Stimulated activated CD8-positive, alpha-beta memory T cell treated with anti-CD3 and anti-CD28 coated beads, Interleukin-12 subunit alpha, Interleukin-12 subunit beta, amount 100 ng/mL, for 4 hours (primary cell): ENCODE data around the gene MVK.

Source experiments
- DNase-seq: peaks from one replicate; pipeline ENCODE4 v3.0.0-alpha.2; 2020; ENCODE audit warnings: low read depth

MVK gene

GRCh38 chr12:109545826-109546225, 27.8 kb upstream of the MVK start:
- DNase-seq, result no peak

- DNase-seq, result no peak
Measured at GRCh38 chr12:109547286-109547685, 26.3 kb upstream of the MVK start.

- no peak for DNase-seq
Measured at GRCh38 chr12:109548258-109548657, 25.3 kb upstream of the MVK start.

GRCh38 chr12:109549613-109550270, 23.9 kb upstream of the MVK start:
- no peak for DNase-seq

- no peak for DNase-seq
Measured at GRCh38 chr12:109550281-109550680, 23.3 kb upstream of the MVK start.

- no peak for DNase-seq
Measured at GRCh38 chr12:109551108-109551507, 22.5 kb upstream of the MVK start.

- no peak for DNase-seq
Measured at GRCh38 chr12:109552971-109553370, 20.6 kb upstream of the MVK start.

- DNase-seq, result no peak
Measured at GRCh38 chr12:109553483-109553882, 20.1 kb upstream of the MVK start.

- DNase-seq, result no peak
Measured at GRCh38 chr12:109553906-109554500, 19.6 kb upstream of the MVK start.

- DNase-seq, result no peak
Measured at GRCh38 chr12:109554761-109555160, 18.8 kb upstream of the MVK start.

GRCh38 chr12:109555431-109556315, 17.9 kb upstream of the MVK start:
- no peak for DNase-seq

- no peak for DNase-seq
Measured at GRCh38 chr12:109557200-109557599, 16.4 kb upstream of the MVK start.

GRCh38 chr12:109557805-109558204, 15.8 kb upstream of the MVK start:
- DNase-seq, result no peak

GRCh38 chr12:109558374-109559199, 15.0 kb upstream of the MVK start:
- no peak for DNase-seq

- no peak for DNase-seq
Measured at GRCh38 chr12:109559200-109559505, 14.4 kb upstream of the MVK start.

GRCh38 chr12:109559601-109560000, 14.0 kb upstream of the MVK start:
- no peak for DNase-seq

- no peak for DNase-seq
Measured at GRCh38 chr12:109560867-109561710, 12.5 kb upstream of the MVK start.

GRCh38 chr12:109561711-109562030, 11.9 kb upstream of the MVK start:
- no peak for DNase-seq

- DNase-seq, result no peak
Measured at GRCh38 chr12:109562871-109563270, 10.7 kb upstream of the MVK start.

- DNase-seq, result no peak
Measured at GRCh38 chr12:109563291-109564284, 10.0 kb upstream of the MVK start.
